Activated CD8-positive, alpha-beta memory T cell treated with anti-CD3 and anti-CD28 coated beads, Interleukin-2, amount 50 U/mL, for 48 hours (primary cell): Measurements from ENCODE around the gene RPS6KA1.
A peak's percentile ranks its signal among the peaks of the same experiment; 100 is the strongest.
"Not testable (repeated sequence)": the region's sequence is repeated elsewhere in the genome, so short reads cannot be mapped to it uniquely, and the experiment has no call there.

Experiments
- DNase-seq: peaks from one replicate; pipeline ENCODE4 v3.0.0-alpha.2; 2020

Gene RPS6KA1

DNA sequence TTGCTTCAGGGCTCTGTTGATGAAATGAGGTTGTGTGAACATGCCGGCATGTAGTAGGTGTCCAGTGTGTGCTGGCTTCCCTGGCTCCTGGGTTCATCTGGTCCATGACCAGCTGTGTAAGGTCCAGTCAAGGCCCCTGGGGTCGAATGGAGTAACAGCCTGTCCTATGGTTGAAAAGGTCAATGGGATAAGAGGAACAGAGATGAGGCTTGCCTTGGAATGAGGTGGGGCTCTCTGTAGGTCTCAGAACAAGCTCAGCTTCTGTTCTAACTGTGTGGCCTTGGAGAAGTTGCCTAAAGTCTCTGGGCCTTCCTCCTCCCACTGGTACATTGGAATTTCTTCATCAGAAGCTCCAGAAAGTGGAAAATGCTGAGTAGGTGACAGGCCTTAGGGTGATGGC is 26.6 kb downstream of the RPS6KA1 start:
- no peak for DNase-seq

GRCh38 chr1:26557008-26557407 is 27.4 kb downstream of the RPS6KA1 start:
- DNase-seq, result no peak

GRCh38 chr1:26558685-26559048 is 29.1 kb downstream of the RPS6KA1 start:
- DNase-seq, result no peak

DNA sequence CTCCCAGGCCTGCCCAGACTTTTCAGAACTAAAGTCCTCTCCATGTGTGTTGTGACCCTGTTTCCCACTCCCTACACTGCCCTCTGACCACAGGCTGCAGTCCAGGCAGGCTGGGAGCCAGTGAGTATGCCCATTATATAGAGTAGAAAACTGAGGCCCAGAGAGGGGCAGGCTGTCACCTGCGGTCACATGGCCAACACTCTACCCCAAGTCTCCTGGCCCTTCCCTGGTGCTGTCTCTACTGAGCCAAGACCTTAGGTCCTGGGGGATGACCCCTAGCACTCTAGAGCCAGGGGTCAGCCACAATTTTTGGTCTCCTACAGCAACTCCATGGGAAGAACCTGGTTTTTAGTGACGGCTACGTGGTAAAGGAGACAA is 30.8 kb downstream of the RPS6KA1 start:
- no peak for DNase-seq

DNA sequence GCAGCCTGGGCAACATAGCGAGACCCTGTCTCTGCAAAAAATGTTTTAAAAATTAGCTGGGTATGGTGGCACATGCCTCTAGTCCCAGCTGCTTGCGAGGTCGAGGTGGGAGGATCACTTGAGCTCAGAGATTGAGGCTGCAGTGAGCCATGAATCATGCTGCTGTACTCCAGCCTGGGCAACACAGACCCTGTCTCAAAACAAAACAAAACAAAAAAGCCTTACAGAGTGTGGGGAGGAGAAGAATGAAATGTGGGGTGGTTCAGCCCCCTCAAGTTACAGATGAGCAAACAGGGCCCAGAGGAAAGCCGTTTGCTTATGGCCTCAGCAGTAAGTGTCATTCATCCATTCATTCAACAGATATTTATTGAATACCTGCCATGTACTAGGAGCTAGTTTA is 40.7 kb downstream of the RPS6KA1 start:
- DNase-seq, result no peak

DNA sequence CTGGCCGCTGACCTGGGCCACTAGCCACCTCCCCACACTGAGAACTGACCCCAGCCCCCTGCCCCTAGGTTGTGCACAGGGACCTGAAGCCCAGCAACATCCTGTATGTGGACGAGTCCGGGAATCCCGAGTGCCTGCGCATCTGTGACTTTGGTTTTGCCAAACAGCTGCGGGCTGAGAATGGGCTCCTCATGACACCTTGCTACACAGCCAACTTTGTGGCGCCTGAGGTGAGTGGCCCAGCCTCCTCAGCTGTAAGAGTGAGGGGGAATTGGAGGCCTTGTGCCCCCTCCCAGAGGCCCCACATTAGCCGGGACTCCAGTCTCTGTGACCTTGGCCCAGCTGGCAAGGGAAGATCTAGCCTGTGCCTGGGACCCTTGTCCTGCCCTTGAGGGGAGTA is 41.8 kb downstream of the RPS6KA1 start:
- DNase-seq, result no peak

DNA sequence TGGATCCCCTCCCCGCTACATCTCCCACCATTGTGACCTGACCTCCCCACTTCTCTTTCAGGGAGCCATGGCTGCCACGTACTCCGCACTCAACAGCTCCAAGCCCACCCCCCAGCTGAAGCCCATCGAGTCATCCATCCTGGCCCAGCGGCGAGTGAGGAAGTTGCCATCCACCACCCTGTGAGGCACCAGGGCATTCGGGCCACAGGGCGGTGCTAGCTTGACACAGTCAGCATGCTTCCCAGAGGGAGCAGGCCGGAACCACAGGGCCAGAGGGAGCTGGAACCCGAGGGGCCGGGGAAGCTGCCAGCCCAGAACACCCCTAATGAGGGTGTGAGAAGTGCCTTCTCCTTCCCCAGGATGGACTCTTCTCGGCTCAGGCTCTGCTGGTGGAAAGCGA is 44.5 kb downstream of the RPS6KA1 start:
- no peak for DNase-seq

- DNase-seq, result no peak
Measured at GRCh38 chr1:26574719-26575251, 45.2 kb downstream of the RPS6KA1 start.

GRCh38 chr1:26575348-26575747 is 45.8 kb downstream of the RPS6KA1 start:
- DNase-seq, result no peak

- DNase-seq, result no peak
Measured at GRCh38 chr1:26578167-26578566, 48.6 kb downstream of the RPS6KA1 start.

- no peak for DNase-seq
Measured at GRCh38 chr1:26579681-26580111, 50.1 kb downstream of the RPS6KA1 start.

DNA sequence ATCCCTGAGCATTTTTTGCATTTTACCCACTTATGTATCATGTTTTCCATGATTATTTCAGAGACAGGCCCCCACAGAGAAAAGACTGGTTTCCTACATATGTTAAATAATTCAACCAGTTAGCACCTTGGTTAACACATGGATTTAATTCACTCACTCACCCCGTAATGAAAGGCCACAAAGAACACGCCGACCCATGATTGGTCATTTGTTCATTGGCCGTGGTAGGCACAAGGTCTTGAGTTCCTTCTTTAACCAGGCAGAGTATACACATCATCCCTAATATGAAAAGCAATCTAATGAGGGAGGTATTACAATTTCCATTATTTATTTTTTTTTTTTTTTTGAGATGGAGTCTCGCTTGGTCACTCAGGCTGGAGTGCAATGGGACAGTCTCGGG is 50.6 kb downstream of the RPS6KA1 start:
- no peak for DNase-seq

DNA sequence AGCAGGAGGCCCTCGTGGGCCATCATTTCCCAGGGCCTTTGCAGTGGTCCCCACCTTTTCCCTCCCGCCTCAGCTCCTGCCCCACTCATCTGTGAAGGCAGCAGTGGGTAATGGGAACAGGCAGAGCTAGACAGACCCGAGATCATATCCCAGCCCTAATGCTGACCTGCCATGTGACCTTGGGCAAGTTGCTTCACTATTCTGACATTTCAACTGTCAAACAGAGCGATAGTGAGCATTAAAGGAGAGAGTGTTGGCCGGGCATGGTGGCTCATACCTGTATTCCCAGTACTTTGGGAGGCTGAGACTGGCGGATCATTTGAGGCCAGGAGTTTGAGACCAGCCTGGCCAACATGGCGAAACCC is 51.7 kb downstream of the RPS6KA1 start:
- DNase-seq, result no peak

DNA sequence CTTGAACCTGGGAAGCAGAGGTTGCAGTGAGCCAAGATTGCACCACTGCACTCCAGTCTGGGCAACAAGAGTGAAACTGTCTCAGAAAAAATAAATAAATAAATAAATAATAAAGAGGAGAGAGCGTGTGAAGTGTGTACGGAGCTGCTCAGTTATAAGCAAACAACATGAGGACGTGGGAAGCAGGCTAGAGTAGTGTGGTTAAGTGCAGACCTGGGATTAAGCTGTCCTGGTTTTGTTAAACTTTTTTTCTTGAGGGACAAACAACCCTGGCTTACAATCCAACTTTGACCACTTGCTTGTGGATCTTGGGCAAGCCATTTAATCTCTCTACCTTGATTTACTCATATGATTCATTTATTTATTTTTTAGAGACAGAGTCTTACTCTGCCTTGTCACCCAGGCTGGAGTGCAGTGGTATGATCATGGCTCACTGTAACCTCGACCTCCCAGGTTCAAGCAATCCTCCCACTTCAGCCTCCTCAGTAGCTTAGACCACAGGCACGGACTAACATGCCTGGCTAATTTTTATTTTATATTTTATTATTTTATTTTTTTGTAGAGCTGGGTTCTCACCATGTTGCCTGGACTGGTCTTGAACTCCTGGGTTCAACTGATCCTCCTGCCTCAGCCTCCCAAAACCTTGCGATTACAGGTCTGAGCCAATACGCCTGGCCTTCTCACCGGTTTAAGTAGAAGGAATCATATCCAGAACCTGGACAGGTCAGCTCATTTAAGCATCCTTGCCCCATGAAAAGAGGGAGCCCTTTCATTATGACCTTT is 52.7 kb downstream of the RPS6KA1 start:
- DNase-seq, result no peak

- peak; percentile 88 for DNase-seq
Measured at GRCh38 chr1:26582836-26583460, 53.4 kb downstream of the RPS6KA1 start.

GRCh38 chr1:26583646-26584485 is 54.3 kb downstream of the RPS6KA1 start:
- no peak for DNase-seq

DNA sequence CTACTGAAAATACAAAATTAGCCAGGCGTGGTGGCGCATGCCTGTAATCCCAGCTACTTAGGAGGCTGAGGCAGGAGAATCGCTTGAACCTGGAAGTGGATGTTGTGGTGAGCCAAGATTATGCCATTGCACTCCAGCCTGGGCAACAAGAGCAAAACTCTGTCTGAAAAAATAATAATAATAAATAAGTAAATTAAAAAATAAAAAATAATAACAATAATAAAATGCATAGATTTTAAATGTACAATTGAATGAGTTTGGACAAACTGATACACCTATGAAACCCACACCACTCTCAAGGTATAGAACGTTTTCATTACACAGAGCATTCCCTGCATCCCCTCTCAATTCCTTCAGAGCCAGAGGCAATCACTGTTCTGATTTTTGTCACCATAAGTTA is 55.0 kb downstream of the RPS6KA1 start:
- not testable (repeated sequence) for DNase-seq

GRCh38 chr1:26585471-26585870 is 55.9 kb downstream of the RPS6KA1 start:
- no peak for DNase-seq

GRCh38 chr1:26593385-26593784 is 63.8 kb downstream of the RPS6KA1 start:
- DNase-seq, result no peak

DNA sequence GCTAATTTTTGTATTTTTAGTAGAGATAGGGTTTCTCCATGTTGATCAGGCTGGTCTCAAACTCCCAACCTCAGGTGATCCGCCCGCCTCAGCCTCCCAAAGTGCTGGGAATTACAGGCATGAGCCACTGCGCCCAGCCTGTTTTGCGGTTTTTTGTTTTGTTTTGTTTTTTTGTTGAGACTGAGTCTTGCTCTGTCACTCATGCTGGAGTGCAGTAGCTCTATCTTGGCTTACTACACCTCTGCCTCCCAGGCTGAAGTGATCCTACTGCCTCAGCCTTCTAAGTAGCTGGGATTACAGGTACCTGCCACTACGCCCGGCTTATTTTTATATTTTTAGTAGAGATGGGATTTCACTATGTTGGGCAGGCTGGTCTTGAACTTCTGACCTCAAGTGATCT is 65.0 kb downstream of the RPS6KA1 start:
- not testable (repeated sequence) for DNase-seq

- DNase-seq, result no peak
Measured at GRCh38 chr1:26597629-26598039, 68.1 kb downstream of the RPS6KA1 start.

- no peak for DNase-seq
Measured at GRCh38 chr1:26598890-26599289, 69.3 kb downstream of the RPS6KA1 start.

DNA sequence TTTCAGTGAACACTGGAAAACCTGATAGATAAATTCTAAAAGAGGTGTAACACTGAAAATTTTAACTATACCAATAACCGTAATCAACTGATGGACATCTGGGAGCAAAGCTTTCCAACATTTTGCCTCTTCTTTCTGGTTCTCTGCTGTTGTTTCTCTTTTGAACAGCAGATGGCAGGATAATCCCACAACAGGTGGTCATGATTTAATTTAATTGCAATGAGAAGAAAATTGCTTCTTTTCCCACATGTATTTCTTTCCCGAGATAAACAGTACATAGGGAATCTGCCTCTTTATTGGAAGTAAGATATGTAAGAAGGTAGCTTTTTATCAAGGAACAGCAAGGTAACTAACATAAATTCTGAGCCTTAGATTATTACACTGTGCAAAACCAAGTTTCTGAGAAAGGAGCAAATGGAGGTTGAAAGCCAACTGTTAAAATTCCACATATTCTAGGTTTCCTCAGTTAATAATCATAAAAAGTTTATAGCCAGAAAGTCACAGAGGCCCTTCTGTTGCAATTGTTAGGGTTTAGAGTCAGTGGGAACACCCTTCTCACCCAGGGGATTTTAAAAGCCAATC is 72.9 kb downstream of the RPS6KA1 start:
- DNase-seq, result no peak
